CD1c-positive myeloid dendritic cell (primary cell): ENCODE results near the gene TRIM46.

Experiments used
- DNase-seq: peaks from one replicate; pipeline ENCODE4 v3.0.0-alpha.2; 2016; ENCODE audit errors: extremely low spot score

TRIM46 gene

DNA sequence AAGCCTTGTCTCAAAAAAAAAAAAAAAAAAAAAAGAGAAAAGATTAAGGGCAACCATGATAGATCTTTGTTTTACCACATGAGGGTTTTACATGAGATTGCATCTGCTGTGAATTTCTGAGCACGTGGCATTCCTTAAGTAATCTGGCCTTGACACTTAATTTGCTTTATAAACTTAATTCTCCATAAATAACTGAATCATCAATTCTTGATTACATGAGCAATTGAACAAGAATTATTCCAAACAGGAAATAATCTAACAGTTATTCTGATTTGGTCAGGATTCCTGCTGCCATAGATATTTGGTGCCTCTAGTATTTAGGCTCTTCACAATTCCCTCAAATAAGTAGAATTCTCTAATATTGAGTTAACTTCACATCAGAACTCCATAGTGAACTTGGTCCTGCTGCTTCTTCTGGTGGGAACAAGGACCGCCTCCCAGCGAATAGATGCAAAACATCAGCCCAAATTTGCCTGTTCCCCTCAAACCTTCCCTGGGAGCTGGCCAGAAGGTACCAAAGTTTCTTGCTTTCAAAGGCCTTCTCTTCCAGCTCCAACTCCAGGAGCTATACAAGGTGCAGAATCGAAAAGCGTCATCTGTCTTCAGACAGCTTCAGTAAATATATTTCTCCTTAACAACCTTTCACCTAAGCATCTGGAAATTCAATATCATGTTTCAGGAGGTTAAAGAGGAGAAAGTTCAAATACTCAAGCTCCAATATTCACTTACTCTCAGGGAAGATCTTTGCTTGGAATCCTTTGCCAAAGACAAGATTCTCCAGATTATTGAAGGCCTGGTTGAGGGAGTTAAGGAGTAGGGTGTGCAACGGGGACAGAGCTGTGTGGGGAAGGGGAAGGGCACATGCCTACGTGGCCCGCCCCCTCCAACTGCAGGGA, 1.6 kb upstream of the TRIM46 start:
- peak; percentile 36 for DNase-seq

DNA sequence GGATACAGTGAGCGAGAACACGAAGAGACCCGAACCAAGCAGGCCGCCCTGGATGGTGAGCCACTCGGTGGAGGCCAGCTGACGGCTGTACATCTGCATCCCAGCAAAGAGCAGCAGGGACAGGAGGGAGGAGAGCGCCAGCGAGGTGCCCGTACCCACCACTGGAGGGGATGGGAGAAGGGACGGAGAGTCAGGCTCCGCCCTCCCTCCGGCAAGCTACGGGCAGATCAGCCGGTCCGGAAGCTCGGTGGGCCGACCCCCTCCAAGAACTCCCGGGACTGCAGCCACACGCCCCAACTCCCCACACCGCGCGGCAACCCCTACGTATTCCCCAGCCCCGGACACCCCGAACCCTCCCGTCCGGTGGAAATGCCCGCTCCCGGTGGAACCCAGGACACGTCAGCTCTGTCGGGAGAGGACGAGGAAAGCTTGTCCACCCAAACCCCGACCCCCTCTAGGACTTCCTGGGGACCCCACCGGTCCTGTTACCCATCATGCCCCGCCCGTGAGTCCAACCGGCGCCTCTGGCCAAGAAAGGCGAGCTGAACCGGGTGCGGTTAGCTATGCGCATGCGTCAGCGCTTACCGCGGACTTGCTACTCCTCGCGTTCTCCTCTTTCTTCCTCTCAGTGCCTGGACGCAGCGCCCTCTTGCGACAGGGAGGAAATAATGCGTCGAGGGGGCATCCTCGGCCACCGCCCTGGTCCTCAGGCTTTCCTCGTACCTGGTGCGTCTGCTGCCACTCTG, 744 bp upstream of the TRIM46 start, which contains the start of gene KRTCAP2:
Gene KRTCAP2, minus strand, starts transcription at position 573 of the 746 bp plus-strand sequence. Its CDS starts 80 bp downstream, at position 493.
- DNase-seq: peak; percentile 98

DNA sequence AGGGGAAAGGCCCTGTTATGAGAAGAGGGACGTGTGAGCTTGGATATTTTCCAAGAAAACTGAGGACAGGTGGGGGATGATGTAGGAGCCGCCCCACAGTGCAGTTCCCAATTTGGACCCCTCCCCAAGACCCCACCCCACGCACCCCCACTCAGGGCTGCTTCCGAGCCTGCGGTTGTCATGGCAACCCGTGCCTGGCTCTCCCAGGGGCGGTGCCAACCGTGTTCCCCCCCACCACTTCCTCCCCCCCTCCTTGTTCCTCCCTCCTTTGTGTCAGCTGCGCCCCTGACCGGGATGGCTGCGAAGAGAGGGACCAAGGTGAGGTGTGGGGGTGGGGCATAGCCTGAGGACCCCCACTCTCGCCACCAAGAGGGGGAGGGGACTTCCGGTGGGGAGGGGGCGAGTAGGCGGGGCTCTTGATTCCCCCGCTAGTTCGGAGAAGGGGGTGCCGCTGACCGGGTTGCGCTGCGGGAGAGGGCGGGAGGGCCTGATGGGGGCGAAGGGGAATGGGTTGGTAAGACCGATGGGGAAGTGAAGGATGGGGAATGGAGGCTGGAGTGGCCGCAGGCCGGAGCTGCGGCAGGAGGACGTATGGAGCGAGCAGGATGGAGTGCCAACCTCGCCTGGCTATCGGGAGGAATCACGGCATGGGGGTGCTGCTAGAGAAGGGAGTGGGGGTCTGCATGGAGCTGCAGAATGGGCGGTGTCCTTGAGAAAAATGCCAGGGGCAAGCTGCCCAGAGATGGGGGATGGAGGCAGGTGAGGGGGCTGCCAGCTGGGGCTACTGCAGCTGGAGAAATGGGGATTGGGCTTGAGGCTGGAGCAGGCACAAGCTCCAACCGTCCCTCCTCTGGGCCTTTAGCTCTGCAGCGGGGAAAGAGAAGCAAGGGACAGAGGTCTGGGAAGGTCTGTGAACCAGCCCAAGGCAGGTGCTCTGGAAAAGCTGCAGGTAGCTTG, 953 bp downstream of the TRIM46 start:
- peak; percentile 50 for DNase-seq

DNA sequence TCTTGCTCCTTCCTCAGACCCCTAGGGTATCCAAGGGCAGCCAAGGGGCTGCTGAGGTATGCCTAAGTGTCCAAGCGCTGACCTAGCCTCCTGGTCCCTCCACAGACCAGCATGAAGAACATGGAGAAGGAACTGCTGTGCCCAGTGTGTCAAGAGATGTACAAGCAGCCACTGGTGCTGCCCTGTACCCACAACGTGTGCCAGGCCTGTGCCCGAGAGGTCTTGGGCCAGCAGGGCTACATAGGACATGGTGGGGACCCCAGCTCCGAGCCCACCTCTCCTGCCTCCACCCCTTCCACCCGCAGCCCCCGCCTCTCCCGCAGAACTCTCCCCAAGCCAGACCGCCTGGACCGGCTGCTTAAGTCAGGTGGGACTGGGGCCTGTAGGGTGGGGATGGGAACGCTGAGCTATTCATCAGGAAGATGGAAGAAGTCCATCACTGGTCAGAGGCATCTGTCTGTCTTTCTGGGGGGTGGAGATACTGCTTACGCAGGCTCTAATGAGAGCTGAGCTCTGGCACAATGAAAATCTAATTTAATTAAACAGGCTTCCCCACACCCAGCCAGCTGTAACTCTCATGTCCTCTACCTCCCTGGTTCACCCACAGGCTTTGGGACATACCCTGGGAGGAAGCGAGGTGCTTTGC, 1.8 kb downstream of the TRIM46 start:
- DNase-seq: no peak

DNA sequence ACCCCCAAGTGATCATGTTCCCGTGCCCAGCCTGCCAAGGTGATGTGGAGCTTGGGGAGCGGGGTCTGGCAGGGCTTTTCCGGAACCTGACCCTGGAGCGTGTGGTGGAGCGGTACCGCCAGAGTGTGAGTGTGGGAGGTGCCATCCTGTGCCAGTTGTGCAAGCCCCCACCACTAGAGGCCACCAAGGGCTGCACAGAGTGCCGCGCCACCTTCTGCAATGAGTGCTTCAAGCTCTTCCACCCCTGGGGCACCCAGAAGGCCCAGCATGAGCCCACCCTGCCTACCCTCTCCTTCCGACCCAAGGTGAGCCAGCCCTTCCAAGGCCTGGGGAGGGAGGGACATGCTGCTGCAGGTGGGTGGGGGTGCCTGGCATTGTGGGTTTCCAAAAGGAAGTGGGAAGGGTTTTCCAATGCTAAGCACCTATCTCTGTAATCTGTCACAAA, 2.3 kb downstream of the TRIM46 start:
- DNase-seq: peak; percentile 29

DNA sequence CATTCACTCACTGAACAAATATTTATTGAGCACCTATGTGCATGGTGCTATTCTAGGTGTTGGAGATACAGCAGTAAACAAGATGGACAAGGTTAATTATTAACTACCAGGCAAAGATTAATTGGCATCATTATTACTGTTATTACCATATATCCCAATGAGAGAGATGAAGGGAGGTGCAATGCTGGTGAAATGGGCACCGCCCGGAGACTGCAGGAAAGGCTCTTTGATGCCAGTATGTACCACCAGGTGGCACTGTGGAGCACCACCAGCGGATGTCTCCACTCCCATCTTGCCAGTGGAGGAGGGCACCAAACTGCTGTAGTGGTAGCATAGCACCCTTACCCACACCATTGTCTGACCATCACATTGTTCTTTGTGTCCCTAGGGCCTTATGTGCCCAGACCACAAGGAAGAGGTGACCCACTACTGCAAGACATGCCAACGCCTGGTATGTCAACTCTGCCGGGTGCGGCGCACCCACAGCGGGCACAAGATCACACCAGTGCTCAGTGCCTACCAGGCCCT, 3.0 kb downstream of the TRIM46 start:
- DNase-seq: peak; percentile 87

DNA sequence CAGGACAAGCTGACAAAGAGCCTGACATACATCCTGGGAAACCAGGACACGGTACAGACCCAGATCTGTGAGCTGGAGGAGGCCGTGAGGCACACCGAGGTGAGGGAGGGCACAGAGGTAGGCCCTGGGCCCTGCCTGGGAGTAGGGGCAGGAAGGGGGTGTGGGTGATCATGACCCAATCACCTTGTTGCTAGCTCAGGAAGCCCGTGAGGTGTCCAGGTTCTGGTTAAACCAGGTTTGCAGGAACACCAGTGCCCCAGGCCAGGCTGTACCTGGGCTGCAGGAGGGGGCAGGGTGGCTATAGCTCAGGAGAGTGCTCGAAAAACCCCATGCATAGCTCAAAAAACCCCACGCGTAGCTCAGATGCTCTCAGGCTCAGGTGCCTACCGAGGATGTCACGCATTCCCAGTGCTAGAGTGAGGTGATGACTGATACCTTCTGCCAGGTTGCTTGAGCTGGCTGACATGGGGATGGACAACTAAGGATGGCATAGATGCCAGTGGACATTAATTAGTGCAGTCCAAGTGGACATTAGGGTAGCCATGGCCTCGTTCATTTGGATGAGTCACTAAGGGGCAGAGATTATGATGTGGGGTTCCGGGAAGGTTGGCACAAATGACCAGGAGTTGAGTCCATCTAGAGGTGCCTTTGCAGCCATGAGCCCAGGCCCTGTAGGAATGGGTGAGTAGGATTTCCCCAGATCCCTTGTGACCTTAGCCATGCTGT, 3.7 kb downstream of the TRIM46 start:
- DNase-seq: no peak

DNA sequence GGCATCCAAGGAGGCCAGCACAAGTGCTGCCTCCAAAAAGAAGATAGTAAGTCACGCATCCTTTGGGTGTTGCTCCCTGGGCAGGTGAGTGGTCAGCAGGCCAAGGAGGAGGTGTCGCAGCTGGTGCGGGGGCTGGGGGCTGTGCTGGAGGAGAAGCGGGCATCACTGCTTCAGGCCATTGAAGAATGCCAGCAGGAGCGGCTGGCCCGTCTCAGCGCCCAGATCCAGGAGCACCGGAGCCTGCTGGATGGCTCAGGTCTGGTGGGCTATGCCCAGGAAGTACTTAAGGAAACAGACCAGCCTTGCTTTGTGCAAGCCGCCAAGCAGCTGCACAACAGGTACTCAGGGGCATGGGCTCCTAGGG, 4.3 kb downstream of the TRIM46 start:
- DNase-seq: no peak

DNA sequence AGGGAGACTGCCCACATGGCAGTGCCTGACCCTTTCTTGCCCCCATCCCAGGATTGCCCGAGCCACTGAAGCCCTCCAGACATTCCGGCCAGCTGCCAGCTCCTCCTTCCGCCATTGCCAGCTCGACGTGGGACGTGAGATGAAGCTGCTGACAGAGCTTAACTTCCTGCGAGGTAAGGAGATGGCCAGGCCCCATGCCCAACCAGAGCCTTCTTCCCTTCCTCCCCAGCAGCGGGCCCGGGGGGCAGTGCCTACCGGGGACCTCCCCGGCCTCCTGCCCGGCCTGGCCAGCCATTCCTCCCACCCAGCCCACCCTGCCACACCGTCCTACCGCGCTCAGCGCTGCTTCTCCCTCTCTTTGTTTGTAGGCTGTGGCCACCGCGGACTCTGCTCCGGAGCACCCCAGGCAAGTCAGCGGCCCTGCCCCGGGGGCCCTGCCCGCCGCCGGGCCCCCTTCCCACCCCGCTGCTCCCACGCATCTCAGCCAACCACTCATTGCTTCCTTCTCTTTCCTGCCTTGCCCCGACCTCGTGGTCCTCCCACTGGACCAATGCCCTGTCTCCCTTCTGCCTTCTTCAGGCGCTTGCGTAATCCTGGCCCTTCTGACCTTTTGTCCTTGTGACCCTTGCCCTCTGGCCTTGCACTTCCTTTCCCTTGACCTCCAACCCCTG, 4.9 kb downstream of the TRIM46 start:
- peak; percentile 86 for DNase-seq

DNA sequence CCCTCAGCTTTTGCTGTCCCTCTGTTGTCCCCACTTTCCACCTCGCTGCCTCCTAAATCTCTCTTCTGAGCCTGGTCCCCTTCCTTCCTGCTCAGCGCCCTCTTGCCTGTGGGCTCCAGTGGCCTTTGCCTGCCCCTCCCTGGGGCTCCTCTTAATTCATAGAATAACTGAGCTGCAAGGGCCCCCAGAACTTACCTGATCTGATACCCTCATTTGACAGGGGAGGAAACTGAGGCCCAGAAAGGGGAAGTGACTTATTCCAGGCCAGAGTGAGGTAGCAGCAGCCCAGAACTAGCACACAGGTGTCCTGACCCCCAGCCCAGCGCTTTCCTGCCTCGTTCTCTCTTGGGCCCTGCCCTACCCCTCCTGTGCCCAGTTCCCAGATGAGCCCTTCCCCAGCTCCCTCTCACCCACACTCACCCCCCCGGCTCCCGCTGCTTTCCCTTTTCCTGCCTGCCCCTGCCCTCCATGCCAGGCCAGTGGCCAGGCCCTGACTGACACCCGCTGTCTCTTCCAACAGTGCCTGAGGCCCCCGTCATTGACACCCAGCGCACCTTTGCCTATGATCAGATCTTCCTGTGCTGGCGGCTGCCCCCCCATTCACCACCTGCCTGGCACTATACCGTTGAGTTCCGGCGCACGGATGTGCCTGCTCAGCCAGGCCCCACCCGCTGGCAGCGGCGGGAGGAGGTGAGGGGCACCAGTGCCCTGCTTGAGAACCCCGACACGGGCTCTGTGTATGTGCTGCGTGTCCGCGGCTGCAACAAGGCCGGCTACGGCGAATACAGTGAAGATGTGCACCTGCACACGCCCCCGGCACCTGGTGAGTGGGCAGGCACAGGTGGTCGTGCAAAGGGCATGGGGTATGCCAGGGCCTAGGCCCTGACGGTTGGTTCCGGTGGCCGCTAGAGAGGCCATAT, 5.7 kb downstream of the TRIM46 start:
- DNase-seq: no peak

DNA sequence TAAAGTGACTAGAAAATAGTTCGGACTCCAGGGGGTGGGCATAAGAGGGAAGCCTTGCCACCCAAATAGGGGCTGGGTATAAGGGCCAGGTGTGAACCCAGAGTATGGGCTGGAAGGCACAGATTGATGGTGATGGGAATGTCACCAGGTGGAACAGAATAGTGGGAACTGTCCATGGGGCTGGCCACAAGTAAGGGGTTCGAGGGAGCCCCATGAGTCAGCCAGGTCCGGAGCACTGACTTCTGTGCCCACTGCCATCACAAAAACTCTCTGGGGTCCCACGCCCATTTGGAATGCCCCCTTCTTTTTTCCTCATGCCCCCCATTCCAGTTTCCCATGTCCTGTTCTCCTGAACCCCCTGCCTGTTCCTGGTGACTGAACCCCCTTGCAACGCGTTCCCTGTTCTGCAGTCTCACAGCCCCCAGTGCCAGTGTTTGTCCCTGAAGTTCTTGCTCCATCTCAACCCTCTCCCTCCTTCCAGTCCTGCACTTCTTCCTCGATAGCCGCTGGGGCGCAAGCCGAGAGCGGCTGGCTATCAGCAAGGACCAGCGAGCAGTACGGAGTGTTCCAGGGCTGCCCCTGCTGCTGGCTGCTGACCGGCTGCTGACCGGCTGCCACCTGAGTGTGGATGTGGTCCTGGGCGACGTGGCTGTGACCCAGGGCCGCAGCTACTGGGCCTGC, 7.9 kb downstream of the TRIM46 start:
- DNase-seq: no peak

DNA sequence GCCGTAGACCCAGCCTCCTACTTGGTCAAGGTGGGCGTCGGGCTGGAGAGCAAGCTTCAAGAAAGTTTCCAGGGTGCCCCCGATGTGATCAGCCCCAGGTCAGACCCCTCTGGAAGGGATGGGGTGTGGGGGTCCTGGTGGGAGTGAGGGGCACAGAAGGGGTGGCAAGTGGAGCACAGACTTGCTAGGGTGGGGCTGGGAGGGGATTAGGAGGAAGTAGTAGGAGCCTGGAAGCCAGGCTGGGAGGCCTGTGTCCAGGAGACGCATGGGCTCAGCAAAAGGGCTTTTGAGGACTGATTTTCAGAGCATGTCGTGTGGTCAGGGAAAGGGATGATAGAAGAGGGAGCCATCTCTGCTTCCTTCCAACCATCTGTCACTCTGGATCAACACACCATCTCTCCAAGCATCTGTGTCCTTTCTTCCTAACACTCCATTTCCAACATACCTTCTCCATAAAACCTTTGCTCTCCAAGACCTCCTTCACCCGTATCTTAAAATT, 8.5 kb downstream of the TRIM46 start:
- no peak for DNase-seq

DNA sequence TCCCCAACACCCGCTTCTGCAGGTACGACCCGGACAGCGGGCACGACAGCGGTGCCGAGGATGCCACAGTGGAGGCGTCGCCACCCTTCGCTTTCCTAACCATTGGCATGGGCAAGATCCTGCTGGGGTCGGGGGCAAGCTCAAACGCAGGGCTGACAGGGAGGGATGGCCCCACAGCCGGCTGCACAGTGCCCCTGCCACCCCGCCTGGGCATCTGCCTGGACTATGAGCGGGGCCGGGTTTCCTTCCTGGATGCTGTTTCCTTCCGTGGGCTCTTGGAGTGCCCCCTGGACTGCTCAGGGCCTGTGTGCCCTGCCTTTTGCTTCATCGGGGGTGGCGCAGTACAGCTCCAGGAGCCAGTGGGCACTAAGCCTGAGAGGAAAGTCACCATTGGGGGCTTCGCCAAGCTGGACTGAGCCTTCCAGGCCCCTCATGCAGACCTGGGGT, 10.1 kb downstream of the TRIM46 start:
- DNase-seq: no peak

DNA sequence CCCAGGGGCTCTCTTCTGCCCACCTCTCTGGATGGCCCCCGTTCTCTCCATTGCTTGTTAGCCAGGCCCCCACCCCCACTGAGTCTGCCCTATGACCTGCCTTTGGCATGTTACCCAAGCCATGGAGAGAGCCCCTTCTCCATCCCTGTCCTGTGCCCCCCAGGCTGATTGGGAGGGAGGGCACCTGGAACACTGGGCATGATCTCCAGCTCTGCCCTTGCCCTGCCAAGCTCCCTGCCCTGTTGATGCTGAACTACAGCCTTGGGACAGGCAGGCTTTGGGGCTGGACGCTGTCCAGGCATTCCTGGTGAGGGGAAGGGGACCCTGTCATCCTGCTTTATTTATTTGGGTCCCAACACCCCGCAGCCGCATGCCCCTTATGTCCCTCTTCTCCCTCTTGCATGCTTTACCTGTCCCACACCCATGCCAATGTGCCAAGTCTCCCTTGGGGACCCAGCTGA, 10.7 kb downstream of the TRIM46 start:
- no peak for DNase-seq

DNA sequence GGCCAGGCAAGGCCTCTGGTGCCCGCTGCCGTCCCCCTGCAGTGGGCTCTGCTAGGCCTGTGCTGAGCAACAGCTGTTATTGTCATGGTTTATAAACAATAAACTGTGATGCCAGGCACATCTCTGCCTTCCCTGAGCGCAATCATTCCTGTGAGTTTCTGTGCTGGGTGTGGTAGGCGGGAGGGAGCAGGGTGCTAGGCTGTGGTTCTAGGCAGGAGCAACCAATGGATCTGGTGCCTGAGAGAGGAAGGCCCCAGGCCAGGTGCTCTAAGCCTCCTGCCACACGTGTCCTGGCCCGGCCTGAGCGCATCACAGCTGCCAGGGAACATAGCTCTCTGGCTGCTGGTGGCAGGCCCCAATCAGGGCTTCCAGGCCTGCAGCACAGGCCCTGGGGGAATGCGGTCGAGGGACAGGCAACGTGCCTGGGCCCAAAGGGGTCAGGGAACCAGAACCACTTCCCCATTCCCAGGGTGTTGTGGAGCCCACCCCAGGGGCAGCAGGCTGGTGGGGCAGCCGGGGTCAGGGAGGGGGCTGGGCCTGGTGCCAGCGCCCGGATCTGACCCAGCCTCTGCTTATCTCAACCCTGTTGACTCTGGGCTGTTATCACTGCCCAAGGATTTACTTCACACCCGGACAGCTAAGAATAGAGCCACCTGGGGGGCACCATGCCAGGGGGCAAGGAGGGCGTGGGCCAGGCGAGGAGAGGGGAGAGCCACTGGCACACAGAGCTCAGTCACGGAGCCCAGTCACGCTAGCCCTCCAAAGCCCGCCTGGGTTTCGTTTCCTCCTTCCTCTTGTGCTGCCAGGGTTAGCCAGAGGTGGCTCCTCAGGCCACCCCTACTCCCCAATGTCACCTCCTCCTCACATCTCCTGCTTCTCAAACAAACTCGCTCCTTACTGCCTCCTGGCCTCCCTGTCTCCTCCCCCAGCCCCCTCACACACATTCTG, 11.5 kb downstream of the TRIM46 start:
- peak; percentile 91 for DNase-seq

DNA sequence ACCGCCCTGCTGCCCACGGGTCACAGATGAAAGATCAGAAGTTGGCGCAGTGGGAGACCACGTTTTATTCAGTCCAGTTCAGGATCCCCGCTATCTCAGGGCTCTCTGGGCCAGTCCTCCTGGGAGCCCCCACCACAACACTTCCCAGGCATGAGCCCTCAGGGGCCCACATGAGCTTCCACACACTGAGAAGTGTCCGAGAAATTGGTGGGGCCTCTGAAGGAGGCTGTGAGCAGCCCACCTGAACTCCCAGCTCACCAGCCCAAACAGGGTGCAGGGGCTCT, 12.1 kb downstream of the TRIM46 start:
- no peak for DNase-seq
